Daoy (cell line): ENCODE data around the gene SQSTM1. TPM values are rescaled to one million over a fixed set of nuclear protein-coding genes. Genes with fewer than 3 reads are reported as not detected.
A peak's percentile ranks its signal among the peaks of the same experiment; 100 is the strongest.

Source experiments
- DNase-seq: peaks from one replicate; pipeline ENCODE4 v3.0.0-alpha.2; 2015; ENCODE audit warnings: low read depth
- total RNA-seq: library from RNA; depleted of rRNA; stranded (reverse); fragments of >200 nt; shearing (Covaris generic); gene quantifications from 2 replicates; pipeline ENCODE4 v1.2.3, GENCODE V29; 2014

The SQSTM1 gene
- total RNA-seq, 1 experiment from 2014 or later, result 311 TPM

DNA sequence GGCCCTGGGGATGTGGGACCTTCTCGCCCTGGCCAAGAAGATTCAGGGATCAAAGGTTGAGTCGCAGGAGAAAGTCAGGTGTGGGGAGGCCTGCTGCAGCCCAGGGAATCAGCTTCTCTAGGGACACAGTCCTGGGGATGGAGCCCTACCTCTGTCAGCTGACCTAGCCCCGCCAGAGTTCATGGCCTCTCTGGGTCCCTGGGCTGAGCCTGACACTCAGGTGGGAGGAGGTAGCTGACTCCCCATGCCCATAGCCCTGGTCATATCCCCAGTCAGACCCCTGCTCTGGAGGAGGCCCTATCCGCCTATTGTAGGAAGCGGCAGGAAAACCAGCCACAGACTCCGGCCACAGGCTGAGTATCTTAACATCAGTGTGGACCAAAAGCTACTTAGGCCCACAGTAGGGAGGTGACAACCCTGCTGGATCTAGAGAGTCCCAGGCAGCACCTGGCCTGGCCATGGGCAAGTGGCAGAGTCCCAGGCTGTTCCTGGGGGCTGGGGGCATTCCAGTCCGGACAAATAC lies 52.9 kb downstream of the SQSTM1 start:
- DNase-seq, result no peak

DNA sequence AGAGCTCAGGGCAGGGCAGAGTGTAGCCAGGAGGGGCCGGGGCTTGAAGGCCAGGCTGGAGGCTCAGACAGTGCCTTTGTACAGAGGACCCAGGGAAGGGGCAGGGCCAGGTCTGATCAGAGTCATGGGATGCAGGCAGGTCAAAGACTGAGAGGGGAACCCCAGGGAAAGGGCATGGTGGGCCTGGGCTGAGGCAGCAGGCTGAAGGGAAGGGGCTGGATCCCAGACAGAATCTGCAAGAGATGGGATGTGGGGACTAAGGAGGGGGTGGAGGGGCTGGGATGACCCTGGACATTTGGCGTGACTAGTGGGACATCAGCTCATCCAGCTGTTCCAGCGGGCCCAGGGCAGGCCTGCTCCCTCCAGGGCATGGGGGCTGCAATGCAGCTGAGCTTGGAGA lies 53.4 kb downstream of the SQSTM1 start:
- DNase-seq, result no peak

- DNase-seq, result no peak
These were observed 54.0 kb downstream of the SQSTM1 start for GRCh38 chr5:179874536-179875292.

GRCh38 chr5:179875741-179876609 lies 55.3 kb downstream of the SQSTM1 start:
- no peak for DNase-seq

GRCh38 chr5:179876610-179876952 lies 55.9 kb downstream of the SQSTM1 start:
- no peak for DNase-seq

GRCh38 chr5:179878222-179879002 lies 57.7 kb downstream of the SQSTM1 start:
- peak; percentile 31 for DNase-seq

- DNase-seq, result no peak
These were observed 58.4 kb downstream of the SQSTM1 start for GRCh38 chr5:179879003-179879689.

DNA sequence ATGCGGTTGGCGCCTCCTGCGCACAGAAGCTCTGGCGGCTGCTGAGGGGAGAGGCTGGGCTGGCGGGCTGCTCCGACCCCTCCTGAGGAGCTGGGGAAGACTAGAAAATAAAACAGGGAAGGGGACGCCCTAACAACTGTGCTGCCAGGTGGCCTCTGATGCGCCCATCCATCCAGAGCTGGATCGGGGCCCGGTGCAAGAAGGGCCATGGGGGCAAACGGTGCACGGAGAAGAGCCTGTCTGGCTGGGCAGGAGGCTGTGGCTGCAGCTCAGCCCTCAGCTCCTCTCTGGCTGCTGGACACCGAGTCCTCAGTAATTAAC lies 58.9 kb downstream of the SQSTM1 start:
- no peak for DNase-seq

DNA sequence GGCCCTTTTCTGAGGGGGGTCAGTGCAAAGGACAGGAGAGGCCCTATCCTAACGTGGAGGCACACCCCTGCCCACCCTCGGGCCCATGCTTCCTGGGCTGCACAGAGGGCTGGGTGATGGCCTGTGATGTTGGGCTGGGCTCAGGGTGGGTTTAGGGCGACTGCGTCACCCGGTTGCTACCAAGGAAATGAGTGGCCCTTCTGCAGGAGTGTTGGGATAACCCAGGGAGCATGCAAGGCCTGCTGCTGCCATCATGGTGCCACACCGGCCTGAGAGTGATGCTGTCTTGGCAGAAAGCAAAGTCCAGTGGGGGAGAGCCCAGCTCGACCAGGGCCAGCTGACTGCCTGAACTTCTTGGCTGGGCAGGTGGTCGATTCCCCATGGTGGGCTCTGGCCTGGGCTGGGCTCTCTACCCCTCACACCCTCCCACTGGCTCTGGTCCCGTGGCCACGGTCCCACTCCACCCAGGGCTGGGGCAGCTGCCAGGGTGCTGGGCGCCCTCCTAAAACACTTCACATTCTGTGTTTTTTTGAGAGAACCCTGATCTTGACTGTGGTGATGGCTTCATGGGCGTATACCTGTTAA lies 59.5 kb downstream of the SQSTM1 start:
- DNase-seq, result no peak

DNA sequence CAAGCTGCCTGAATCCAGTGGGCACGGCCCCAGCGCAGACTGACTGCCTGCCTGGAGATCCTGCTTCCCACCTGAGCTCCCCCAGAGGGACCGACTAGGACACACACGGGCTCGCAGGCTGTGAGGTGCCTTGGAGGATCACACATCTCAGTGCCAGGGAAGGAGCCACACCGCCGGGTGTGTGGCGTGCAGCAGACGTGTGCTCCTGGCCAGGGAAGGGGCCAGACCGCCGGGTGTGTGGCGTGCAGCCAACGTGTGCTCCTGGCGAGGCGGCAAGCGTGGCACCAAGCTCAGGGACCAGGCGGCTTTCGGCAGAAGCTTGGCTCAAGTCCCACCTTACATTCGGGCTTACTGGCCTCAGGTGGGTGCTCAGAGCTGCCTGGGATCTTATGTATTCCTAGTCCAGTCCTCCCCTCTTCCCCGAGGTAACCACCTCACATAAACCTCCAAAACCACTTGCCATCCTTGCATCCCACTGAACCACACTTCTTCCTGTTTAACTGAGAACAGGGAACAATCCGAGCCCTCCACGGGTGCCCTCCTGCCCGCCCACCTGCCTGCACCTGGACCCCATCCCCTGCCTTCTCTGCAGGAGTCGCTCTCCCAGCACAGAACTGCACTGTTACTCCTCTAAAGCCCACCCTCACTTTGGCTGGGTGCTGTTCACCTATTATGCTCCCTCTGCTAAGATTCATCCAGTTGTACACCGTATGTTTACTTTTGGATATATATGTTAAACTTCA lies 60.3 kb downstream of the SQSTM1 start:
- no peak for DNase-seq

- DNase-seq, result no peak
These were observed 61.6 kb downstream of the SQSTM1 start for GRCh38 chr5:179882338-179882737.

DNA sequence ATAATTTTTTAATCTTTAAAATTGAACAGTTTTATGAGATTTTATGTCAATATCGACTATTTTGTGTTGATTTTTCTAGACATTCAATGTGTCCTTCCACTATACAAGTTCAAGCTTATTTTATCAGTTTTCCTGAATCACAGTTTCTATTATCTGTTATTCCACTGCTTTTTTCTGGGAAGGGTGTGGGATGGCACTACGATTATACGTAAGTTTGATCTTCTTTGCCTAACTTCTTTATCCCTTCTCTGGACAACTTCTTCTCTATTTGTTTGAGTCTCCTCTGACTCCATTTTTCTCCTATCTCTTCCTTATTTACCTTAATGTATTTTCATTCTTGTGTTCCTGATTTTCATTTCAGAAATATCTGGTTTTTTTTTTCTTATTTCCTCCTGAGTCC lies 62.5 kb downstream of the SQSTM1 start:
- DNase-seq, result no peak

GRCh38 chr5:179885491-179886090 lies 64.9 kb downstream of the SQSTM1 start:
- DNase-seq, result no peak

- DNase-seq, result no peak
These were observed 65.6 kb downstream of the SQSTM1 start for GRCh38 chr5:179886190-179886911.

DNA sequence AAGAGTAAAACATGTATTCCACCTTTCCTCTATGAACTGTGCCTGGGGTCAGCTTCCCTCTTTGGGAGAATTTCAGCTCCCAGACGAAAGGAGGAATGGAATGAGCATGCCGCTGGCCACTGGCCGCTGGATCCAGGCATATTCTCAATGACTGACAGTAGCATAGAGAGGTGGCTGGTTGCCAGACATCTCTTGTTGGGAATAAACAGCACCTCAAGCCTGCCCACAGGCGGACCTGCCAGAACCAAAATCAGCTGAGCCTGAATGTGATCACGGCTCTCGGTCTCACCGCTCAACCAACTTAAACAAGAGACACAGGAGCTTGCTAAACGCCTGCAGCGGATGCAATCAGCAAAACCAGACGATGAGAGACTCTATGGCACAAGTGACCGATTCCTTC lies 66.4 kb downstream of the SQSTM1 start:
- DNase-seq, result no peak
